GM20000 (cell line): ENCODE data around the gene ARHGEF16.
A peak's percentile ranks its signal among the peaks of the same experiment; 100 is the strongest.

ENCODE experiments used
- DNase-seq: peaks from one replicate; pipeline ENCODE4 v3.0.0; 2012; ENCODE audit warnings: low spot score
- TF ChIP-seq, protein P1 (sequence below): IDR thresholded peaks from 2 replicates; pipeline ENCODE4 v1.5.1; 2012; ENCODE audit warnings: mild to moderate bottlenecking, control low read depth; ENCODE audit errors: extremely low read depth, missing control alignments

The ARHGEF16 gene

GRCh38 chr1:3453891-3454810 is at the start of gene ARHGEF16:
TSS of gene ARHGEF16 (plus strand) at chr1:3454665. CDS start at chr1:3463085, 8,420 bp downstream.
- TF ChIP-seq, protein P1, sequence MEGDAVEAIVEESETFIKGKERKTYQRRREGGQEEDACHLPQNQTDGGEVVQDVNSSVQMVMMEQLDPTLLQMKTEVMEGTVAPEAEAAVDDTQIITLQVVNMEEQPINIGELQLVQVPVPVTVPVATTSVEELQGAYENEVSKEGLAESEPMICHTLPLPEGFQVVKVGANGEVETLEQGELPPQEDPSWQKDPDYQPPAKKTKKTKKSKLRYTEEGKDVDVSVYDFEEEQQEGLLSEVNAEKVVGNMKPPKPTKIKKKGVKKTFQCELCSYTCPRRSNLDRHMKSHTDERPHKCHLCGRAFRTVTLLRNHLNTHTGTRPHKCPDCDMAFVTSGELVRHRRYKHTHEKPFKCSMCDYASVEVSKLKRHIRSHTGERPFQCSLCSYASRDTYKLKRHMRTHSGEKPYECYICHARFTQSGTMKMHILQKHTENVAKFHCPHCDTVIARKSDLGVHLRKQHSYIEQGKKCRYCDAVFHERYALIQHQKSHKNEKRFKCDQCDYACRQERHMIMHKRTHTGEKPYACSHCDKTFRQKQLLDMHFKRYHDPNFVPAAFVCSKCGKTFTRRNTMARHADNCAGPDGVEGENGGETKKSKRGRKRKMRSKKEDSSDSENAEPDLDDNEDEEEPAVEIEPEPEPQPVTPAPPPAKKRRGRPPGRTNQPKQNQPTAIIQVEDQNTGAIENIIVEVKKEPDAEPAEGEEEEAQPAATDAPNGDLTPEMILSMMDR, result no peak
- peak; percentile 62 for DNase-seq

DNA sequence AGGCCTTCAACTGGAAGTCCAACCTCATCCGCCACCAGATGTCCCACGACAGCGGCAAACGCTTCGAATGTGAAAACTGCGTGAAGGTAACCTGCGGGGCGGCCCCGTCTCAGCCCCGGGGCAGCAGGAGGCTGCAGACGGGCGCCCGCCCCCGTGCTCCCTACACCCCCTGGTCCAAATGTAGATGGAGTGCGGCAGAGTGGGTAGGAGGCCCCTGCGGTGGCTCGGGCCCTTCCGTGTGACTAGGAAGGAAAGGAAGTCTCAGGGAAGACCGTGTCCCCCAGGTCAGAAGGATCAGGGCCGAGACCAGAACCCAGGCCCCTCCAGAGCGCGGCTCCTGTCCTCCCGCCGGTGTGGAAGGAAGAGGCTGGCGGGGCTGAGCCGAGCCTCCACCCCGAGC is 49.7 kb upstream of the ARHGEF16 start:
- TF ChIP-seq, protein P1, result no peak
- no peak for DNase-seq

DNA sequence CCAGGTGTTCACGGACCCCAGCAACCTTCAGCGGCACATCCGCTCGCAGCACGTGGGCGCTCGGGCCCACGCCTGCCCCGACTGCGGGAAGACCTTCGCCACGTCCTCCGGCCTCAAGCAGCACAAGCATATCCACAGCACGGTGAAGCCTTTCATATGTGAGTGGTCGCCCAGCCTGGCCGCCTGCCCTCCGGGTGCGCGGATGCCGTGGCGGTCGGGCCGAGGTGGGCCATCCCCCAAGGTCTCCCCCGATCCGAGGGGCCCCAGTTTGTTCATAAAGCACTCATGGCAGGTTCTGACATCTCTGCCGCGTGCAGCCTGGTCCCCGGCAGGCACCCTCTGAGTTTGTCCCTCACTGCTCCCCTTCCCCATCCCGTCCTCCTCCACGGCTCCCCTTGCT is 49.0 kb upstream of the ARHGEF16 start:
- DNase-seq, result no peak
- TF ChIP-seq, protein P1, result no peak

GRCh38 chr1:3405974-3406867 is 48.2 kb upstream of the ARHGEF16 start:
- no peak for DNase-seq
- TF ChIP-seq, protein P1, result no peak

- DNase-seq, result no peak
- TF ChIP-seq, protein P1, result no peak
Measured at GRCh38 chr1:3407021-3407420, 47.4 kb upstream of the ARHGEF16 start.

- no peak for DNase-seq
- TF ChIP-seq, protein P1, result no peak
Measured at GRCh38 chr1:3408751-3409266, 45.7 kb upstream of the ARHGEF16 start.
